Activated naive CD8-positive, alpha-beta T cell treated with anti-CD3 and anti-CD28 coated beads, Interleukin-2, amount 50 U/mL, for 24 hours (primary cell): ENCODE data around the gene MERTK.
"Not testable (repeated sequence)": the region's sequence is repeated elsewhere in the genome, so short reads cannot be mapped to it uniquely, and the experiment has no call there.

Experiments used
- ATAC-seq: fragments of 150-1000 bp; cut with Tn5 transposase; one replicate; pipeline ENCODE4 v1.10.0; 2021
- DNase-seq: peaks from one replicate; pipeline ENCODE4 v3.0.0; 2021
- H3K27ac Mint-ChIP-seq: one replicate; pipeline ENCODE4 v1.8.0; 2021; ENCODE audit warnings: mild to moderate bottlenecking, mixed read lengths
- H3K27me3 Mint-ChIP-seq: one replicate; pipeline ENCODE4 v1.8.0; 2021; ENCODE audit warnings: mixed read lengths
- H3K36me3 Mint-ChIP-seq: one replicate; pipeline ENCODE4 v1.8.0; 2021; ENCODE audit warnings: low read depth, mixed read lengths
- H3K4me1 Mint-ChIP-seq: one replicate; pipeline ENCODE4 v1.8.0; 2021; ENCODE audit warnings: mixed read lengths
- H3K4me3 Mint-ChIP-seq: one replicate; pipeline ENCODE4 v1.8.0; 2021; ENCODE audit warnings: mild to moderate bottlenecking, moderate library complexity, mixed read lengths
- H3K9me3 Mint-ChIP-seq: one replicate; pipeline ENCODE4 v1.8.0; 2021; ENCODE audit warnings: mixed read lengths

The MERTK gene

GRCh38 chr2:111945444-111946293, 47.3 kb downstream of the MERTK start:
- Mint-ChIP-seq H3K4me3 (no peak overlapping the region), H3K36me3 (no peaks in the 10 kb centered on the region), H3K27me3 (peaks cover 9% of the 10 kb centered on the region), H3K9me3 (no peaks in the 10 kb centered on the region), H3K27ac (no peak overlapping the region), H3K4me1 (no peaks in the 10 kb centered on the region)
- ATAC-seq (no peak), DNase-seq (no peak)

GRCh38 chr2:111946294-111947114, 48.1 kb downstream of the MERTK start:
- H3K4me3 Mint-ChIP-seq, result no peak overlapping the region
- H3K27ac Mint-ChIP-seq, result no peak overlapping the region
- no peaks in the 10 kb centered on the region for H3K9me3 Mint-ChIP-seq
- ATAC-seq (no peak), DNase-seq (no peak)
- H3K27me3 Mint-ChIP-seq, result peaks cover 6% of the 10 kb centered on the region
- H3K4me1 Mint-ChIP-seq, result no peaks in the 10 kb centered on the region
- no peaks in the 10 kb centered on the region for H3K36me3 Mint-ChIP-seq

GRCh38 chr2:111947219-111947618, 48.8 kb downstream of the MERTK start:
- Mint-ChIP-seq H3K36me3 (no peaks in the 10 kb centered on the region), H3K4me1 (no peaks in the 10 kb centered on the region), H3K27ac (no peak overlapping the region), H3K4me3 (no peak overlapping the region), H3K27me3 (peaks cover 8% of the 10 kb centered on the region), H3K9me3 (no peaks in the 10 kb centered on the region)
- ATAC-seq (no peak), DNase-seq (no peak)

GRCh38 chr2:111948832-111949231, 50.4 kb downstream of the MERTK start:
- no peak overlapping the region for H3K4me3 Mint-ChIP-seq
- no peak for DNase-seq
- H3K36me3 Mint-ChIP-seq, result no peaks in the 10 kb centered on the region
- ATAC-seq, result no peak
- H3K27me3 Mint-ChIP-seq, result peaks cover 8% of the 10 kb centered on the region
- peaks cover 2% of the 10 kb centered on the region for H3K4me1 Mint-ChIP-seq
- no peaks in the 10 kb centered on the region for H3K9me3 Mint-ChIP-seq
- H3K27ac Mint-ChIP-seq, result no peak overlapping the region

- Mint-ChIP-seq H3K4me3 (no peak overlapping the region), H3K36me3 (no peaks in the 10 kb centered on the region), H3K27ac (no peak overlapping the region), H3K9me3 (no peaks in the 10 kb centered on the region), H3K4me1 (peaks cover 2% of the 10 kb centered on the region), H3K27me3 (peaks cover 8% of the 10 kb centered on the region)
- no peak for ATAC-seq
- DNase-seq, result no peak
Measured at GRCh38 chr2:111950236-111950635, 51.8 kb downstream of the MERTK start.

GRCh38 chr2:111951486-111951885, 53.1 kb downstream of the MERTK start:
- no peaks in the 10 kb centered on the region for H3K36me3 Mint-ChIP-seq
- no peaks in the 10 kb centered on the region for H3K9me3 Mint-ChIP-seq
- ATAC-seq (no peak), DNase-seq (no peak)
- peaks cover 8% of the 10 kb centered on the region for H3K27me3 Mint-ChIP-seq
- H3K27ac Mint-ChIP-seq, result no peak overlapping the region
- peaks cover 2% of the 10 kb centered on the region for H3K4me1 Mint-ChIP-seq
- no peak overlapping the region for H3K4me3 Mint-ChIP-seq

GRCh38 chr2:111952871-111953452, 54.6 kb downstream of the MERTK start:
- DNase-seq, result no peak
- Mint-ChIP-seq H3K36me3 (no peaks in the 10 kb centered on the region), H3K9me3 (no peaks in the 10 kb centered on the region), H3K27me3 (peaks cover 8% of the 10 kb centered on the region), H3K4me3 (no peak overlapping the region), H3K27ac (no peak overlapping the region), H3K4me1 (peaks cover 2% of the 10 kb centered on the region)
- ATAC-seq, result peak; percentile 43

GRCh38 chr2:111954602-111955332, 56.4 kb downstream of the MERTK start:
- DNase-seq (no peak), ATAC-seq (no peak)
- Mint-ChIP-seq H3K4me1 (peaks cover 2% of the 10 kb centered on the region), H3K27me3 (peaks cover 8% of the 10 kb centered on the region), H3K27ac (no peak overlapping the region), H3K9me3 (no peaks in the 10 kb centered on the region), H3K4me3 (no peak overlapping the region), H3K36me3 (no peaks in the 10 kb centered on the region)

GRCh38 chr2:111957872-111958354, 59.5 kb downstream of the MERTK start:
- ATAC-seq, result no peak
- Mint-ChIP-seq H3K4me3 (no peak overlapping the region), H3K9me3 (no peaks in the 10 kb centered on the region), H3K36me3 (no peaks in the 10 kb centered on the region), H3K27me3 (no peaks in the 10 kb centered on the region), H3K27ac (no peak overlapping the region), H3K4me1 (peaks cover under 1% of the 10 kb centered on the region)
- no peak for DNase-seq

GRCh38 chr2:111958901-111959300, 60.5 kb downstream of the MERTK start:
- no peak for ATAC-seq
- no peaks in the 10 kb centered on the region for H3K27me3 Mint-ChIP-seq
- no peaks in the 10 kb centered on the region for H3K4me1 Mint-ChIP-seq
- DNase-seq, result no peak
- no peak overlapping the region for H3K27ac Mint-ChIP-seq
- H3K4me3 Mint-ChIP-seq, result no peak overlapping the region
- no peaks in the 10 kb centered on the region for H3K9me3 Mint-ChIP-seq
- H3K36me3 Mint-ChIP-seq, result no peaks in the 10 kb centered on the region

- DNase-seq, result no peak
- Mint-ChIP-seq H3K36me3 (no peaks in the 10 kb centered on the region), H3K4me1 (no peaks in the 10 kb centered on the region), H3K4me3 (no peak overlapping the region), H3K27ac (no peak overlapping the region), H3K9me3 (no peaks in the 10 kb centered on the region), H3K27me3 (no peaks in the 10 kb centered on the region)
- no peak for ATAC-seq
Measured at GRCh38 chr2:111961663-111962062, 63.3 kb downstream of the MERTK start.

GRCh38 chr2:111963086-111963485, 64.7 kb downstream of the MERTK start:
- ATAC-seq, H3K4me1 Mint-ChIP-seq, H3K9me3 Mint-ChIP-seq, H3K27ac Mint-ChIP-seq, DNase-seq, H3K27me3 Mint-ChIP-seq, H3K4me3 Mint-ChIP-seq, H3K36me3 Mint-ChIP-seq: not testable (repeated sequence)

GRCh38 chr2:111963508-111963907, 65.1 kb downstream of the MERTK start:
- H3K4me3 Mint-ChIP-seq, H3K36me3 Mint-ChIP-seq, H3K9me3 Mint-ChIP-seq, H3K27ac Mint-ChIP-seq, H3K27me3 Mint-ChIP-seq, DNase-seq, H3K4me1 Mint-ChIP-seq, ATAC-seq: not testable (repeated sequence)

- no peaks in the 10 kb centered on the region for H3K27me3 Mint-ChIP-seq
- H3K36me3 Mint-ChIP-seq, result no peaks in the 10 kb centered on the region
- H3K27ac Mint-ChIP-seq, result no peak overlapping the region
- no peaks in the 10 kb centered on the region for H3K9me3 Mint-ChIP-seq
- H3K4me3 Mint-ChIP-seq, result no peak overlapping the region
- ATAC-seq (no peak), DNase-seq (no peak)
- H3K4me1 Mint-ChIP-seq, result no peaks in the 10 kb centered on the region
Measured at GRCh38 chr2:111965062-111965461, 66.7 kb downstream of the MERTK start.
